Parathyroid adenoma (tissue), 2 donors: ENCODE measurements around the gene RTKN.

Experiments
- H2AFZ ChIP-seq: fragments of 300-600 bp; sonication (generic); one replicate; pipeline ENCODE4 v1.7.0; 2017; ENCODE audit warnings: antibody characterized with exemption, mild to moderate bottlenecking
- H3K27ac ChIP-seq: fragments of 300-600 bp; sonication (generic); one replicate; pipeline ENCODE4 v1.7.0; 2017
- H3K27me3 ChIP-seq: fragments of 300-600 bp; sonication (generic); one replicate; pipeline ENCODE4 v1.7.0; 2017; ENCODE audit warnings: low read length; ENCODE audit not compliant: control insufficient read depth, insufficient read depth
- H3K36me3 ChIP-seq: fragments of 300-600 bp; sonication (generic); one replicate; pipeline ENCODE4 v1.7.0; 2017; ENCODE audit warnings: low read length; ENCODE audit not compliant: control insufficient read depth, insufficient read depth
- H3K4me1 ChIP-seq: fragments of 300-600 bp; sonication (generic); one replicate; pipeline ENCODE4 v1.7.0; 2017; ENCODE audit warnings: control low read depth
- H3K4me2 ChIP-seq: fragments of 300-600 bp; sonication (generic); one replicate; pipeline ENCODE4 v1.7.0; 2017; ENCODE audit warnings: low read length
- H3K4me3 ChIP-seq: fragments of 300-600 bp; sonication (generic); one replicate; pipeline ENCODE4 v1.7.0; 2017; ENCODE audit warnings: low read depth, low read length
- H3K79me2 ChIP-seq: fragments of 300-600 bp; sonication (generic); one replicate; pipeline ENCODE4 v1.7.0; 2017; ENCODE audit warnings: control low read depth
- H3K9ac ChIP-seq: fragments of 300-600 bp; sonication (generic); one replicate; pipeline ENCODE4 v1.7.0; 2017; ENCODE audit warnings: mild to moderate bottlenecking
- H3K9me3 ChIP-seq: fragments of 300-600 bp; sonication (generic); one replicate; pipeline ENCODE4 v1.7.0; 2017; ENCODE audit warnings: low read length; ENCODE audit not compliant: control insufficient read depth
- TF ChIP-seq, protein P1 (sequence below): fragments of 300-600 bp; sonication (generic); IDR thresholded peaks from one replicate; pipeline ENCODE4 v1.7.0; 2017; ENCODE audit warnings: antibody characterized with exemption, mild to moderate bottlenecking
- donor health status: primary hyperparathyroidism.

The RTKN gene

GRCh38 chr2:74458938-74459363 lies 17.2 kb upstream of the RTKN start:
- peaks cover 7% of the 10 kb centered on the region for H3K79me2 ChIP-seq
- peaks cover 24% of the 10 kb centered on the region for H3K4me1 ChIP-seq
- TF ChIP-seq, protein P1, sequence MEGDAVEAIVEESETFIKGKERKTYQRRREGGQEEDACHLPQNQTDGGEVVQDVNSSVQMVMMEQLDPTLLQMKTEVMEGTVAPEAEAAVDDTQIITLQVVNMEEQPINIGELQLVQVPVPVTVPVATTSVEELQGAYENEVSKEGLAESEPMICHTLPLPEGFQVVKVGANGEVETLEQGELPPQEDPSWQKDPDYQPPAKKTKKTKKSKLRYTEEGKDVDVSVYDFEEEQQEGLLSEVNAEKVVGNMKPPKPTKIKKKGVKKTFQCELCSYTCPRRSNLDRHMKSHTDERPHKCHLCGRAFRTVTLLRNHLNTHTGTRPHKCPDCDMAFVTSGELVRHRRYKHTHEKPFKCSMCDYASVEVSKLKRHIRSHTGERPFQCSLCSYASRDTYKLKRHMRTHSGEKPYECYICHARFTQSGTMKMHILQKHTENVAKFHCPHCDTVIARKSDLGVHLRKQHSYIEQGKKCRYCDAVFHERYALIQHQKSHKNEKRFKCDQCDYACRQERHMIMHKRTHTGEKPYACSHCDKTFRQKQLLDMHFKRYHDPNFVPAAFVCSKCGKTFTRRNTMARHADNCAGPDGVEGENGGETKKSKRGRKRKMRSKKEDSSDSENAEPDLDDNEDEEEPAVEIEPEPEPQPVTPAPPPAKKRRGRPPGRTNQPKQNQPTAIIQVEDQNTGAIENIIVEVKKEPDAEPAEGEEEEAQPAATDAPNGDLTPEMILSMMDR, result no peak
- H3K9me3 ChIP-seq, result no peaks in the 10 kb centered on the region
- H3K36me3 ChIP-seq, result no peaks in the 10 kb centered on the region
- peak overlapping the region; percentile 63 for H3K9ac ChIP-seq
- H3K27ac ChIP-seq, result peak overlapping the region; percentile 86
- H3K4me2 ChIP-seq, result peak overlapping the region; percentile 93
- H3K27me3 ChIP-seq, result no peaks in the 10 kb centered on the region
- H3K4me3 ChIP-seq, result peak overlapping the region; percentile 90
- peak overlapping the region; percentile 77 for H2AFZ ChIP-seq

GRCh38 chr2:74458132-74458937 lies 16.6 kb upstream of the RTKN start, which contains the start of gene WBP1:
WBP1 (plus strand) TSS chr2:74458438; CDS start chr2:74458603, 165 bp downstream.
- peaks cover 6% of the 10 kb centered on the region for H3K79me2 ChIP-seq
- peak within 1 kb of the TSS; percentile 99 for H3K27ac ChIP-seq
- H2AFZ ChIP-seq, result peak within 1 kb of the TSS; percentile 91
- no peaks in the 10 kb centered on the region for H3K36me3 ChIP-seq
- H3K4me2 ChIP-seq, result peak within 1 kb of the TSS; percentile 96
- no peaks in the 10 kb centered on the region for H3K9me3 ChIP-seq
- H3K4me1 ChIP-seq, result peaks cover 22% of the 10 kb centered on the region
- H3K4me3 ChIP-seq, result peak within 1 kb of the TSS; percentile 90
- TF ChIP-seq, protein P1, result no peak
- no peaks in the 10 kb centered on the region for H3K27me3 ChIP-seq
- H3K9ac ChIP-seq, result peak within 1 kb of the TSS; percentile 78

DNA sequence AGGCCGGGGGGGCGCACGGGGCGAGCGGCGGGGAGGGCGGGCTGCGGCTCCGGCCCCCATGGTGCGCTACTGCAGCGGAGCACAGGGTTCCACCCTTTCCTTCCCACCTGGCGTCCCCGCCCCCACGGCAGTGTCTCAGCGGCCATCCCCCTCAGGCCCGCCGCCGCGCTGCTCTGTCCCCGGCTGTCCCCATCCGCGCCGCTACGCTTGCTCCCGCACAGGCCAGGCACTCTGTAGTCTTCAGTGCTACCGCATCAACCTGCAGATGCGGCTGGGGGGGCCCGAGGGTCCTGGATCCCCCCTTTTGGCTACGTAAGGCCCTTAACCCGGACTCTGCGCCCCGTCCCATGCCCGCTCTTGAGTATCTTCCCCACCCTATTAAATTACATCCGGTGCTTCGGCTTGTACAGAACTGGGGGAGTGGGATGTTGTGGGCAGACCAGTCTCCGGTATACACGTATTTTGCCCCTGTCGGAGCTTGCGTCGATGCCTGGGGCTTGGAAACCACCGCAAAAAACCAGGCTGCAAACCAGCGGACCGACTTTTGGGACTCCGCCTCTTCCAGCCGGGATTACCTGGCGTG lies 15.9 kb upstream of the RTKN start:
- TF ChIP-seq, protein P1, result no peak
- Histone ChIP-seq H3K4me2 (peak overlapping the region; percentile 96), H3K27me3 (no peaks in the 10 kb centered on the region), H3K9ac (peak overlapping the region; percentile 78), H2AFZ (peak overlapping the region; percentile 91), H3K79me2 (peaks cover 6% of the 10 kb centered on the region), H3K4me3 (peak overlapping the region; percentile 90), H3K9me3 (no peaks in the 10 kb centered on the region), H3K27ac (peak overlapping the region; percentile 99), H3K4me1 (peaks cover 22% of the 10 kb centered on the region), H3K36me3 (no peaks in the 10 kb centered on the region)

- Histone ChIP-seq H2AFZ (peak overlapping the region; percentile 91), H3K9me3 (no peaks in the 10 kb centered on the region), H3K27ac (peak overlapping the region; percentile 99), H3K27me3 (no peaks in the 10 kb centered on the region), H3K4me1 (peaks cover 22% of the 10 kb centered on the region), H3K36me3 (no peaks in the 10 kb centered on the region), H3K4me2 (peak overlapping the region; percentile 96), H3K9ac (no peak overlapping the region), H3K79me2 (peaks cover 6% of the 10 kb centered on the region), H3K4me3 (peak overlapping the region; percentile 90)
- TF ChIP-seq, protein P1, result no peak
These were observed 15.4 kb upstream of the RTKN start for GRCh38 chr2:74457129-74457548.
